PFSK-1 (cell line): ENCODE measurements around the gene HSPA12B.

Experiments
- FOXP2 ChIP-seq: optimal IDR thresholded peaks from 2 replicates; pipeline ENCODE3; 2011; ENCODE audit warnings: borderline replicate concordance, control low read depth, inconsistent platforms; ENCODE audit not compliant: insufficient read depth; ENCODE audit errors: extremely low read length, extremely low read depth
- POLR2AphosphoS5 ChIP-seq: IDR thresholded peaks from 2 replicates; pipeline ENCODE4 v1.6.1; 2012; ENCODE audit warnings: low read depth, mild to moderate bottlenecking, control low read depth, low read length, moderate library complexity
- SIN3A ChIP-seq: IDR thresholded peaks from 2 replicates; pipeline ENCODE4 v1.6.1; 2012; ENCODE audit warnings: mild to moderate bottlenecking, low read length, moderate library complexity, borderline replicate concordance; ENCODE audit not compliant: insufficient read depth
- TAF1 ChIP-seq: IDR thresholded peaks from 2 replicates; pipeline ENCODE4 v1.6.1; 2012; ENCODE audit warnings: low read length, control low read depth, borderline replicate concordance; ENCODE audit not compliant: insufficient read depth
- TF ChIP-seq, protein P1 (sequence below), 2 experiments: IDR thresholded peaks; 2 replicates each; pipeline versions ENCODE4 v1.6.1 to v1.8.0; 2011 to 2012; ENCODE audit warnings: low read depth in 2 of 2, low read length in 2 of 2, control low read depth in 1 of 2, inconsistent platforms in 1 of 2, mild to moderate bottlenecking in 1 of 2, moderate library complexity in 1 of 2; ENCODE audit not compliant: insufficient read depth in 1 of 2

HSPA12B gene

DNA sequence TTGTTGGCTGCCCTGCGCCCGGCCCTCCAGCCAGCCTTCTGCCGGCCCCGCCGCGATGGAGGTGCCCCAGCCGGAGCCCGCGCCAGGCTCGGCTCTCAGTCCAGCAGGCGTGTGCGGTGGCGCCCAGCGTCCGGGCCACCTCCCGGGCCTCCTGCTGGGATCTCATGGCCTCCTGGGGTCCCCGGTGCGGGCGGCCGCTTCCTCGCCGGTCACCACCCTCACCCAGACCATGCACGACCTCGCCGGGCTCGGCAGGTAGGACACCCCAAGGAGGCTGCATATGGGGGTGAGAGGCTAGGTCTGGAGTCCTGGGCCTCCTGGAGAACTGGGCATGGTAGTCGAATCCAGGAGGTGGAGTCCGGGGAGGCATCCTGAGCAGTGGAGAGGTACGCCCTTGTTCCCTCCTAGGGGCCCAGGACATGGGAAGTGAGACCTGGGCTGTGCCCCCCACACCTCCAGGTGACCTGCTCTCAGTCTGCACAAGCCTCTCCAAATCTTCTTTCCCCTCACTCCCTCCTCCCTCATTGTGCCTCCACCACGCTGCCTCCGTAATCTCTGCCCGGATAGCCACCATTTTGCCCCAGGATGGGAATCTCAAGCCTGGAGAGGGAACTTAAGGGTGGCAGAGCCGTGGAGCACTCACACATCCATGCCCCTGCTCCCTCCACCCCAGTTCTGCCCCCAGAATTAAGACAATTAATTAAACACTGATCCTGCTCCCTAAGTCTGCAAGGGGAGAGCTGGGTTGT, 64.2 kb downstream of the HSPA12B start:
- no peak for TF ChIP-seq FOXP2
- no peak for TF ChIP-seq TAF1
- TF ChIP-seq, protein P1, sequence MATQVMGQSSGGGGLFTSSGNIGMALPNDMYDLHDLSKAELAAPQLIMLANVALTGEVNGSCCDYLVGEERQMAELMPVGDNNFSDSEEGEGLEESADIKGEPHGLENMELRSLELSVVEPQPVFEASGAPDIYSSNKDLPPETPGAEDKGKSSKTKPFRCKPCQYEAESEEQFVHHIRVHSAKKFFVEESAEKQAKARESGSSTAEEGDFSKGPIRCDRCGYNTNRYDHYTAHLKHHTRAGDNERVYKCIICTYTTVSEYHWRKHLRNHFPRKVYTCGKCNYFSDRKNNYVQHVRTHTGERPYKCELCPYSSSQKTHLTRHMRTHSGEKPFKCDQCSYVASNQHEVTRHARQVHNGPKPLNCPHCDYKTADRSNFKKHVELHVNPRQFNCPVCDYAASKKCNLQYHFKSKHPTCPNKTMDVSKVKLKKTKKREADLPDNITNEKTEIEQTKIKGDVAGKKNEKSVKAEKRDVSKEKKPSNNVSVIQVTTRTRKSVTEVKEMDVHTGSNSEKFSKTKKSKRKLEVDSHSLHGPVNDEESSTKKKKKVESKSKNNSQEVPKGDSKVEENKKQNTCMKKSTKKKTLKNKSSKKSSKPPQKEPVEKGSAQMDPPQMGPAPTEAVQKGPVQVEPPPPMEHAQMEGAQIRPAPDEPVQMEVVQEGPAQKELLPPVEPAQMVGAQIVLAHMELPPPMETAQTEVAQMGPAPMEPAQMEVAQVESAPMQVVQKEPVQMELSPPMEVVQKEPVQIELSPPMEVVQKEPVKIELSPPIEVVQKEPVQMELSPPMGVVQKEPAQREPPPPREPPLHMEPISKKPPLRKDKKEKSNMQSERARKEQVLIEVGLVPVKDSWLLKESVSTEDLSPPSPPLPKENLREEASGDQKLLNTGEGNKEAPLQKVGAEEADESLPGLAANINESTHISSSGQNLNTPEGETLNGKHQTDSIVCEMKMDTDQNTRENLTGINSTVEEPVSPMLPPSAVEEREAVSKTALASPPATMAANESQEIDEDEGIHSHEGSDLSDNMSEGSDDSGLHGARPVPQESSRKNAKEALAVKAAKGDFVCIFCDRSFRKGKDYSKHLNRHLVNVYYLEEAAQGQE (IDR thresholded peaks at IDR 0.05; ENCODE audit: insufficient read depth in 1 of 2, low read depth in 2 of 2, low read length in 2 of 2), result no peak
- TF ChIP-seq POLR2AphosphoS5, result no peak
- no peak for TF ChIP-seq SIN3A

DNA sequence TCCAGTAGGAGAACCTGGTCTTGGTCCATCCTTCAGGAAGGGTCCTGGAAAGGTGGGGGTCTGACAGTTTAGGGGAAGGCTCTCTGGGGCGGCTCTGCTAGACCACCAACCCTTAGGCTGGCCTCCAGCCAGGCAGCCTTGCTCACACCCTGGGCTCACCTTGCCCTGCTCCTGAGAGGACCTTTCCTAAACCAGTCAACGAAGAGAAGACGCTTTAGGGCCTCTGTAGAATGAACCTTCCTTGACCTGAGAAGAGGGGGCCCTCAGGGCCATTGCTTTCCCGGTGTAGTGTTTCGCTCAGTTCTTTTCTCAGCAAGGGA, 64.7 kb downstream of the HSPA12B start:
- TF ChIP-seq, protein P1 (IDR thresholded peaks at IDR 0.05; ENCODE audit: insufficient read depth in 1 of 2, low read depth in 2 of 2, low read length in 2 of 2), result no peak
- TF ChIP-seq SIN3A (no peak), POLR2AphosphoS5 (no peak), FOXP2 (no peak), TAF1 (no peak)

DNA sequence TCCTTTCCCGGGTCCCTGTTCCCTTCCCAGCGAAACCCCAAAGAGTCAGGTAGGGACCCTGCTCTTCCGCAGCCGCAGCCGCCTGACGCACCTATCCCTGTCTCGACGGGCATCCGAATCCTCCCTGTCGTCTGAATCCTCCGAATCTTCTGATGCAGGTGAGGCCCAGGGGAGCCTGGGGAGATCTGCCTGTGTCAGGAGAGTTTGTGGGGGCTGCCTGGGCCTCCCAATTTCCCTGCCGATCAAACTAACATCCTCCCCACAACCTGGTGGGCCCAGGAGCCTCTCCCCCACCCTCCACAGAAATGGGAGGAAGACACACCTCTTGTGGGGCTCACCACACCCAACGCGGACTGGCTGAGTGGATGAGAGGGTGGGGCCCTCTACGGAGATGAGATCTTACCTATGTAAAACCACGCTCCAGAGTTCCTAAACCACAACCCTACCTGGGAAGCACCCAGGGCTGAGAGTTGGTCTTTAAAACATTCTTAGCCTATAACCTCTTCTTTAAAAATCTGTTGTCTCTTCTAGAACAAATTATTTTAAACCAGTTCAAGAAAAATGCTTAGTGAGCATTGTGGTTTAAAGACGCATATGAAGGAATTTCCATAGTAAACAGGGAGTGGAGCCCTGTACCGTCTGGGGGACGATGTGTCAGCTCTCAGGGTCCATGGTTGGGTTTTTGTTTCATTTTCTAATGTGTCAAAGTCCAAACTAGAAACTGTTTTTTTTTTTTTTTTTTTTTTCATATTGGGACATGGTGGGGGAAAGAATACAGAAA, 65.3 kb downstream of the HSPA12B start:
- TF ChIP-seq POLR2AphosphoS5, result no peak
- TF ChIP-seq, protein P1 (IDR thresholded peaks at IDR 0.05; ENCODE audit: insufficient read depth in 1 of 2, low read depth in 2 of 2, low read length in 2 of 2), result no peak
- no peak for TF ChIP-seq TAF1
- no peak for TF ChIP-seq SIN3A

DNA sequence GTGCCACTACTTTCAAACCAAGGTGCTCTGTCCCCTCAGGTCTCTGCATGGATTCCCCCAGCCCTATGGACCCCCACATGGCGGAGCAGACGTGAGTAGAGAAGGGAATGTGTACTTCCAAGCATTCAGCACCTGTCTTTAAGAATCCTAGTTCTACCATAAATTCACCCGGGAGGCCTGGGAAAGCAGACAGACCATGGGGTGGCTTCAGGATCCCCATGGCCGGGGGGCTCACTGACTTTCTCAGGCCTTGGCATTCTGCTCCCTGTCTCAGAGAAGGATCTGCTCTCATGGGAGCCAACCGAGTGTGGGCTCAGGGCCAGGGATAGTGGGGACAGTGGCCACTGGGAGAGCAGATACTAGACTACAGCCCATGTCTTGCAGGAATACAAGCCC, 65.9 kb downstream of the HSPA12B start:
- TF ChIP-seq POLR2AphosphoS5, result no peak
- no peak for TF ChIP-seq FOXP2
- TF ChIP-seq SIN3A, result no peak
- TF ChIP-seq, protein P1 (IDR thresholded peaks at IDR 0.05; ENCODE audit: insufficient read depth in 1 of 2, low read depth in 2 of 2, low read length in 2 of 2), result no peak
- TF ChIP-seq TAF1, result no peak
